ENCODE data around the gene DTX4.

DNA sequence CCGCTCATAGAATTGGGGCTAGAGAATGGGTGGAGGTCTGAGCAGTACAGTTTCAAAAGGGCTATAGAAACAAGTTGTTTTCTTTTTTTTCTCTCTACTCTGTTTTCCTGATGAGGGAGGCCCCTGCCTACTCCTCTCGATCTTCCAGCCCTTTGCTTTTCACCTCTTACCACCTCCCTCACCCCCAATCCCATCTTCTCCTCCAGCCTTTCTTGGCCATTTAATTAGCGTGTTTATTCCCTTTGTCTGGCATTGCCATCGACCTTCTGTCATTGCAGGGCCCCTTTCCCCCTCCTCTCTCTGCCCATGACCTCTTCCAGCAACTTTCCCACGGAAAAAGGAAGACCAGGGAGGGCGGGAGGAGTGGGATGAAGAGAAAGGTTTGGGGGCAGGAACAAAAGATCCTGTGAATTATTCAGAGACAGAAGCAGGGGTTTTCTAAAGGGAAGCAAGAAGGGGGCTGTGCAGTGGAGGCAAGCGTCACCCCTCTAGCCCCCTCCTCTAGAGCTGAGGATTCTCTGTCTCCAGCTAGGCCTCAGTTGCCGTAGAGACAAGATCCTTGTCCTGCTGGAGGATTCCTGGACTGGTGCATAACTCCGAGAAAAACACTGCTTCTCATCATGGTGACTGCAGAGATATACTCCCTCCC, 12.9 kb downstream of the DTX4 start:
- TF ChIP-seq, protein P1, sequence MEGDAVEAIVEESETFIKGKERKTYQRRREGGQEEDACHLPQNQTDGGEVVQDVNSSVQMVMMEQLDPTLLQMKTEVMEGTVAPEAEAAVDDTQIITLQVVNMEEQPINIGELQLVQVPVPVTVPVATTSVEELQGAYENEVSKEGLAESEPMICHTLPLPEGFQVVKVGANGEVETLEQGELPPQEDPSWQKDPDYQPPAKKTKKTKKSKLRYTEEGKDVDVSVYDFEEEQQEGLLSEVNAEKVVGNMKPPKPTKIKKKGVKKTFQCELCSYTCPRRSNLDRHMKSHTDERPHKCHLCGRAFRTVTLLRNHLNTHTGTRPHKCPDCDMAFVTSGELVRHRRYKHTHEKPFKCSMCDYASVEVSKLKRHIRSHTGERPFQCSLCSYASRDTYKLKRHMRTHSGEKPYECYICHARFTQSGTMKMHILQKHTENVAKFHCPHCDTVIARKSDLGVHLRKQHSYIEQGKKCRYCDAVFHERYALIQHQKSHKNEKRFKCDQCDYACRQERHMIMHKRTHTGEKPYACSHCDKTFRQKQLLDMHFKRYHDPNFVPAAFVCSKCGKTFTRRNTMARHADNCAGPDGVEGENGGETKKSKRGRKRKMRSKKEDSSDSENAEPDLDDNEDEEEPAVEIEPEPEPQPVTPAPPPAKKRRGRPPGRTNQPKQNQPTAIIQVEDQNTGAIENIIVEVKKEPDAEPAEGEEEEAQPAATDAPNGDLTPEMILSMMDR (IDR thresholded peaks at IDR 0.05; ENCODE audit: insufficient read depth, low read depth, low read length): no peak
- TF ChIP-seq EZH2 (IDR thresholded peaks at IDR 0.05; ENCODE audit: insufficient read depth, low read length): no peak

Data from astrocyte (in vitro differentiated cells and primary cell).